Astrocyte of the cerebellum (primary cell): ENCODE measurements around the gene RGL2.
A peak's percentile ranks its signal among the peaks of the same experiment; 100 is the strongest.

Experiments used
- DNase-seq: peaks from one replicate; pipeline ENCODE4 v3.0.0-alpha.2; 2011; ENCODE audit warnings: low read depth
- H3K4me3 ChIP-seq: 2 replicates; pipeline ENCODE4 v1.5.1; 2011; ENCODE audit warnings: mild to moderate bottlenecking, low read depth, low read length, moderate library complexity
- CTCF ChIP-seq: IDR thresholded peaks from 2 replicates; pipeline ENCODE4 v1.5.1; 2012; ENCODE audit warnings: low read length, low read depth, moderate library complexity, mild to moderate bottlenecking; ENCODE audit errors: missing control alignments
- in situ Hi-C: cut with HindIII; loops from 2 replicates; pipeline ENCODE4 v1.10.0; 2017; ENCODE audit warnings: low sequenced_read_pairs

The RGL2 gene

GRCh38 chr6:33313105-33313708 lies 14.5 kb upstream of the RGL2 start:
- in situ Hi-C loops = no loop called here

GRCh38 chr6:33312361-33313104 lies 13.8 kb upstream of the RGL2 start:
- in situ Hi-C loops = no loop called here
- peak; percentile 39 for DNase-seq
- no peak for TF ChIP-seq CTCF
- peak overlapping the region; percentile 84 for H3K4me3 ChIP-seq

More at GRCh38 chr6:33313105-33313708, 14.5 kb upstream of the RGL2 start:
- peak overlapping the region; percentile 84 for H3K4me3 ChIP-seq
- no peak for DNase-seq
- TF ChIP-seq CTCF = no peak

- no peak overlapping the region for H3K4me3 ChIP-seq
- in situ Hi-C loops = no loop called here
- TF ChIP-seq CTCF = no peak
- DNase-seq = no peak
Observed at GRCh38 chr6:33306356-33306755, 7.6 kb upstream of the RGL2 start.

- DNase-seq = no peak
- no peak for TF ChIP-seq CTCF
- H3K4me3 ChIP-seq = no peak overlapping the region
- in situ Hi-C loops = no loop called here
Observed at GRCh38 chr6:33305052-33305451, 6.3 kb upstream of the RGL2 start.

GRCh38 chr6:33304216-33304615 lies 5.5 kb upstream of the RGL2 start:
- H3K4me3 ChIP-seq = no peak overlapping the region
- in situ Hi-C loops = no loop called here
- no peak for TF ChIP-seq CTCF
- DNase-seq = no peak

GRCh38 chr6:33301877-33302276 lies 3.1 kb upstream of the RGL2 start:
- no peak for TF ChIP-seq CTCF
- H3K4me3 ChIP-seq = no peak overlapping the region
- in situ Hi-C loops = no loop called here
- no peak for DNase-seq
